ENCODE results near the gene ZNF175. TPM values are rescaled to one million over a fixed set of nuclear protein-coding genes. Genes with fewer than 3 reads are reported as not detected.
"Not testable (repeated sequence)": the region's sequence is repeated elsewhere in the genome, so short reads cannot be mapped to it uniquely, and the experiment has no call there.

The ZNF175 gene
- total RNA-seq, 1 donor from 2014 or later = 7.3 TPM

DNA sequence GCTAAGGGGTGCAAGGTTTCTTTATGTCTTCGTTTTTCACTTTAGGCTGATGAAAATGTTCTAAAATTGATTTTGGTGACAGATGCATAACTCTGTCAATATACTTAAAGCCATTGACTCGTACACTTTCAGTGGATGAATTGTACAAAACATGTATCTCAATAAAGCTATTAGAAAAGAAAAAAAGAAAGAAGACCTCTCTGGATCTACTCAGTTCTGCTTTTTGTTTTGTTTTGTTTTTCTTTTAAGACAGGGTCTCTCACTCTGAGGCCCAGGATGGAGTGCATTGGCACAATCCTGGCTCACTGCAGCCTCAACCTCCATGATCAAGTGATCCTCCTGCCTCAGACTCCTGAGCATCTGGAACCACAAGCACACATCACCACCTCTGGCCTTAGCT, 55.6 kb downstream of the ZNF175 start:
- peaks cover 52% of the 10 kb centered on the region for H3K27me3 ChIP-seq (ENCODE audit: low read depth)

DNA sequence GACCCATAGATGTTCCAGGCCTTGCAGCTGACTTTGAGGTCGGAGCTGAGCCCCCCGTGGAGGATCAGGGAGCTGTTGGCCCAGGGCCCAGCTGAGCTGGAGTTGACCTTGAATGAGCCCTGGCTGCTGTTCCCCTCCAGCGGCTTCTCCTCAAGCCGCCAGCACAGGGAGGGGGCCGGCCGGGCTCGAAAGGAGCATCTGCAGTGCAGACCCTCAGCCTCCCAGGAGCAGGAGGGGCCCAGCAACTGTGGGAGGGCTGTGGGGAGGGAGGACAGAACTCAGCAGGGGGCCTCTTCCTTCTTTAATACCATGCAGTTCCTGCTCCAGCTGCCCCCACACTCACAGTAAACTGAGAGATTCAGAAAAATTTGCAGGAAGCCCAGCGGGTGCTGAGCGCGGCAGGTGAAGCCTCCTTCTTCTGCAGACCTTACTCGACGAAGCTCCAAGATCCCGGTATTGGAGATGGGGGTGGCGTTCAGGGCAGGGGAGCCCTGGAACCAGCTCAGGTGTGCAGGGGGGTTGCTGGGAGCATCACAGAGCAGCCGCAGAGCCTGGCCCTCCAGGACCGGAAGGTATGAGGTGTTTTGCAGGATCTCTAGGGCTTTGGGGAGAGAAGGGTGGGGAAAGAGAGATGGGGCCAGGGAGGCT, 56.5 kb downstream of the ZNF175 start:
- DNase-seq = no peak
- TF ChIP-seq, protein P1, sequence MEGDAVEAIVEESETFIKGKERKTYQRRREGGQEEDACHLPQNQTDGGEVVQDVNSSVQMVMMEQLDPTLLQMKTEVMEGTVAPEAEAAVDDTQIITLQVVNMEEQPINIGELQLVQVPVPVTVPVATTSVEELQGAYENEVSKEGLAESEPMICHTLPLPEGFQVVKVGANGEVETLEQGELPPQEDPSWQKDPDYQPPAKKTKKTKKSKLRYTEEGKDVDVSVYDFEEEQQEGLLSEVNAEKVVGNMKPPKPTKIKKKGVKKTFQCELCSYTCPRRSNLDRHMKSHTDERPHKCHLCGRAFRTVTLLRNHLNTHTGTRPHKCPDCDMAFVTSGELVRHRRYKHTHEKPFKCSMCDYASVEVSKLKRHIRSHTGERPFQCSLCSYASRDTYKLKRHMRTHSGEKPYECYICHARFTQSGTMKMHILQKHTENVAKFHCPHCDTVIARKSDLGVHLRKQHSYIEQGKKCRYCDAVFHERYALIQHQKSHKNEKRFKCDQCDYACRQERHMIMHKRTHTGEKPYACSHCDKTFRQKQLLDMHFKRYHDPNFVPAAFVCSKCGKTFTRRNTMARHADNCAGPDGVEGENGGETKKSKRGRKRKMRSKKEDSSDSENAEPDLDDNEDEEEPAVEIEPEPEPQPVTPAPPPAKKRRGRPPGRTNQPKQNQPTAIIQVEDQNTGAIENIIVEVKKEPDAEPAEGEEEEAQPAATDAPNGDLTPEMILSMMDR (IDR thresholded peaks at IDR 0.05; ENCODE audit: borderline replicate concordance) = no peak
- Histone ChIP-seq H3K9me3 (replicated peaks) (no peaks in the 10 kb centered on the region), H3K27me3 (ENCODE audit: low read depth) (peaks cover 50% of the 10 kb centered on the region), H3K36me3 (no peaks in the 10 kb centered on the region), H3K4me1 (no peaks in the 10 kb centered on the region), H3K27ac (replicated peaks) (no peak overlapping the region), H3K4me3 (no peak overlapping the region)
- intact Hi-C loops (cut with micrococcal nuclease) = no loop called here

More for the DNA sequence above, 55.6 kb downstream of the ZNF175 start:
- DNase-seq = no peak
- H3K27ac ChIP-seq (replicated peaks) = no peak overlapping the region
- TF ChIP-seq, protein P1 (IDR thresholded peaks at IDR 0.05; ENCODE audit: borderline replicate concordance) = no peak
- no peak overlapping the region for H3K4me3 ChIP-seq
- intact Hi-C loops (cut with micrococcal nuclease) = no loop called here
- no peaks in the 10 kb centered on the region for H3K9me3 ChIP-seq (replicated peaks)
- no peaks in the 10 kb centered on the region for H3K36me3 ChIP-seq
- no peaks in the 10 kb centered on the region for H3K4me1 ChIP-seq

DNA sequence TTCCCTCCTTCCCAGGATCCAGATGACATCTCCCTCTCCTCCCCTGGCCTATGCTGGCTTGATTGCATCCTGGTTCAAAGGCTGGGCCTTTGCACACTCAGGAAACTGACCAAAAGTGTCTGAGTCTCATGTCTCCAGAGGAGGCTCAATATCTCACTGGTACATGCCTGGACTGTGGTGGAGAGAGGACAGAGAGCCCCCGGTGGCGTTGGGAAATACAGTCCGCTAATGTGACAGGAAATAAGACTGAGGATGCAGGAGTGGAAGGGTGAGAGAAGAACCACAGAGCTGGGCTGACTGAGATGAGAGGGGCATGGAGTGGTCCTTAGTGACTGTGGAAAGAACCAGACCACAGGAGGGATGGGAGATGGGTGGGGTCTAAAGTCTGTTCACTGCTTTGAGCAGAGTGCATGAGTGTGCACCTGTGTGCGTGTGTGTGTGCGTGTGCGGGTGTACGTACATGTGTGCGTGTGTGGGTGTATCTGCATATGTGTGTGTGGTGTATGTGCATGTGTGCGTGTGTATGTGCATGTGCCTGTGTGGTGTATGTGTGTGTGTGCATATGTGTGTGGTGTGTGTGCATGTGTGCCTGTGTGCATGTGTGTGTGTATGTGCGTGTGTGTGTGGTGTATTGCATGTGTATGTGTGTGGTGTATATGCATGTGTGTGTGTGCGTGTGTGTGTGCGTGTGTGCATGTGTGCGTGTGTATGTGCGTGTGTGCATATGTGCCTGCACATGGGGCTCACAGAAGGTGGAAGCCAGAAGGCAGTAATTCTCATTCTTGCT, 57.3 kb downstream of the ZNF175 start:
- peaks cover 45% of the 10 kb centered on the region for H3K27me3 ChIP-seq (ENCODE audit: low read depth)
- no peak overlapping the region for H3K4me3 ChIP-seq
- no peaks in the 10 kb centered on the region for H3K36me3 ChIP-seq
- H3K27ac ChIP-seq (replicated peaks) = no peak overlapping the region
- DNase-seq = no peak
- H3K4me1 ChIP-seq = no peaks in the 10 kb centered on the region
- no peaks in the 10 kb centered on the region for H3K9me3 ChIP-seq (replicated peaks)
- TF ChIP-seq, protein P1 (IDR thresholded peaks at IDR 0.05; ENCODE audit: borderline replicate concordance) = no peak
- intact Hi-C loops (cut with micrococcal nuclease) = no loop called here

DNA sequence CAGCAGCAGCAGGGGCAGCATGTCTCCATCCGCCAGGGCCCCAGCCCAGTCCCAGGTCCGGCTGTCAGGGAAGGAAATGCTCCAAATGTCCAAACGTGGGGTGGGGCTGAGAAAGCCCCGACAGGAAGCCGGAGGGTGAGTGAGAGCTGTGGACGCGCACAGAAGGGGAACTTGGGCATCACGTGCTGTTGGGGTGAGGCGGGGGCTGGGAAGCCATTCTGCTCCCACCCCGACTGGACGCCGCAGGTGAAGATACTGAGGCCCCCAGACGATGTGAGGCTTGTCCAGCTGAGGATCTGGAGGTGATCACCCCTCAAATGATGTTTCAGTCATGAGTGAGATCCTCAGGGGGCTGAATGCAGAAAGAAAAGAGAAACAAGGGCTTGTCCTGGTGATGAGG, 59.2 kb downstream of the ZNF175 start, which contains the start of gene SIGLEC5:
TSS of gene SIGLEC5 (minus strand) at position 87 of the 400 bp plus-strand sequence. CDS start at position 21, 66 bp downstream.
- H3K27me3 ChIP-seq (ENCODE audit: low read depth) = peaks cover 30% of the 10 kb centered on the region
- H3K4me3 ChIP-seq; H3K9me3 ChIP-seq (replicated peaks); H3K27ac ChIP-seq (replicated peaks); H3K4me1 ChIP-seq; H3K36me3 ChIP-seq; intact Hi-C loops (cut with micrococcal nuclease); DNase-seq: not testable (repeated sequence)

DNA sequence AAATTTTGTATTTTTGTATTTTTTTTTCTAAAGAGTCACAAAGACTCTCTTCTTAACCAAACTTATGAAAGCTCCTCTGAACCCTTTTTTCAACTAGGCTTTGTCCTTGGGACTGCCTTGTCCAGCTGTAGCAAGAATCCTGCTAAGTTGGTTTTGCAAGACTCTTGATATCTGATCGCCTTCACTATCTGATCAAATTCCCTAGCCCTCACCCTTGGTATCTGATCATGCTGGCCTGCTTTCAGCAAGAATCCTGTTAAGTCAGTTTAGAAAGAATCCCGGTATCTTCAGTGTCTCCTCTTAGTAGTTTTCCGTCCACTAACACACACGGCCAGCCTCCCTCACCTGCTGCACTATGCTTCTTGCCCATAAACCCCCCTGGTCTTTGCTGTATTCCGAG, 61.0 kb downstream of the ZNF175 start:
- DNase-seq = no peak
- H3K4me3 ChIP-seq = no peak overlapping the region
- H3K9me3 ChIP-seq (replicated peaks) = no peaks in the 10 kb centered on the region
- TF ChIP-seq, protein P1 (IDR thresholded peaks at IDR 0.05; ENCODE audit: borderline replicate concordance) = no peak
- intact Hi-C loops (cut with micrococcal nuclease) = no loop called here
- H3K27ac ChIP-seq (replicated peaks) = no peak overlapping the region
- no peaks in the 10 kb centered on the region for H3K36me3 ChIP-seq
- peaks cover 19% of the 10 kb centered on the region for H3K27me3 ChIP-seq (ENCODE audit: low read depth)
- no peaks in the 10 kb centered on the region for H3K4me1 ChIP-seq
